Suppressor macrophage treated with lipopolysaccharide for 1 hour (primary cell): ENCODE measurements around the gene SH3TC1.

Experiments used
- DNase-seq, 3 donors: peaks; one replicate each; pipeline ENCODE4 v3.0.0-alpha.2; 2020 to 2022

Gene SH3TC1

GRCh38 chr4:8164194-8164565, 34.9 kb upstream of the SH3TC1 start:
- no peak for DNase-seq

- no peak for DNase-seq
These were observed 34.4 kb upstream of the SH3TC1 start for GRCh38 chr4:8164687-8165086.

- DNase-seq: no peak
These were observed 33.7 kb upstream of the SH3TC1 start for GRCh38 chr4:8165374-8165896.

GRCh38 chr4:8167291-8167690, 31.8 kb upstream of the SH3TC1 start:
- DNase-seq: peak; percentile 76 to 79 (median 78)

- DNase-seq: peak; percentile 92 to 95 (median 94)
These were observed 31.3 kb upstream of the SH3TC1 start for GRCh38 chr4:8167815-8168214.

GRCh38 chr4:8168232-8168631, 30.9 kb upstream of the SH3TC1 start:
- DNase-seq: no peak

GRCh38 chr4:8168832-8169598, 30.1 kb upstream of the SH3TC1 start:
- DNase-seq: no peak

- no peak for DNase-seq
These were observed 29.3 kb upstream of the SH3TC1 start for GRCh38 chr4:8169763-8170162.

GRCh38 chr4:8170341-8170740, 28.7 kb upstream of the SH3TC1 start:
- DNase-seq: no peak

GRCh38 chr4:8171266-8171665, 27.8 kb upstream of the SH3TC1 start:
- peak in 2 of 3 donors; percentile 47 to 58 for DNase-seq

- peak in 1 of 3 donors; percentile 73 for DNase-seq
These were observed 26.8 kb upstream of the SH3TC1 start for GRCh38 chr4:8171984-8172924.

GRCh38 chr4:8173492-8174242, 25.4 kb upstream of the SH3TC1 start:
- peak; percentile 51 to 58 (median 53) for DNase-seq

- DNase-seq: no peak
These were observed 24.1 kb upstream of the SH3TC1 start for GRCh38 chr4:8174970-8175369.

GRCh38 chr4:8175686-8176085, 23.4 kb upstream of the SH3TC1 start:
- no peak for DNase-seq

GRCh38 chr4:8176547-8177399, 22.3 kb upstream of the SH3TC1 start:
- peak; percentile 74 to 77 (median 75) for DNase-seq

- DNase-seq: no peak
These were observed 21.5 kb upstream of the SH3TC1 start for GRCh38 chr4:8177552-8177951.

GRCh38 chr4:8177956-8178355, 21.1 kb upstream of the SH3TC1 start:
- no peak for DNase-seq

GRCh38 chr4:8179074-8179473, 20.0 kb upstream of the SH3TC1 start:
- no peak for DNase-seq

GRCh38 chr4:8179771-8180170, 19.3 kb upstream of the SH3TC1 start:
- no peak for DNase-seq

- DNase-seq: no peak
These were observed 18.6 kb upstream of the SH3TC1 start for GRCh38 chr4:8180310-8181093.

GRCh38 chr4:8181119-8181518, 18.0 kb upstream of the SH3TC1 start:
- no peak for DNase-seq
